GM21526 (cell line): ENCODE data around the gene MYO1D.
"Not testable (repeated sequence)": the region's sequence is repeated elsewhere in the genome, so short reads cannot be mapped to it uniquely, and the experiment has no call there.

Experiments
- ATAC-seq: cut with Tn5 transposase; IDR thresholded peaks from one replicate; pipeline ENCODE4 v1.9.1; 2021; ENCODE audit warnings: moderate library complexity; ENCODE audit not compliant: unreplicated experiment, low FRiP score

The MYO1D gene

DNA sequence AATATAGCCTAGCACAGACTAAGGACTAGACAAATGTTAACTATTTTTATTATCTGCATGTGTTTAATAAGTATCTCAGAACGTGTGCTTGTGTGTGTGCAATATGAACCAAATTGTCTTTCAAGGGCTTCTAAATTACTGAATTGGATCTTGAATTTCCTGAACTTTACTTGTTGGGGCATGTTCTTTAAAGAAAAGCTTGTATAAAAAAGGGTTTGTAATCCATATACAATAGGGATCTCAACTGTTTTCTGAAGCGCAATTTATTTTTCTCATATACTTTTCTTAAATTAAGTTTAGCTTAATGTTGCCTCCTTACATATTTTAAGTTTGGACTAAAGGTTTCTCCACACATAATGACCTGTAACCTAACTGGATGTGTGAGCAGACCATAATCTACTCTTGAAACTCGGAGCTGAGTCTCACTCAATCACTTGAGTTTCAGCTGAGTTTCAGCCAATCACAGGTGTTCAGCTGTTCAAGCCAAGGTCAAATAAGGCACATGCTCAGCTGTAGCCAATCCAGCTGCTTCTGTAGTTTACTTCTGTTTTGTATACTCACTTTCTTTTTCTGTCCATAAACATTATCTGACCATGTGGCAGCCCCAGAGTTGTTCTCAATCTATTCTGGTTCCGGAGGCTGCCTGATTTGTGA is 317.8 kb downstream of the MYO1D start:
- ATAC-seq: peak; percentile 78

DNA sequence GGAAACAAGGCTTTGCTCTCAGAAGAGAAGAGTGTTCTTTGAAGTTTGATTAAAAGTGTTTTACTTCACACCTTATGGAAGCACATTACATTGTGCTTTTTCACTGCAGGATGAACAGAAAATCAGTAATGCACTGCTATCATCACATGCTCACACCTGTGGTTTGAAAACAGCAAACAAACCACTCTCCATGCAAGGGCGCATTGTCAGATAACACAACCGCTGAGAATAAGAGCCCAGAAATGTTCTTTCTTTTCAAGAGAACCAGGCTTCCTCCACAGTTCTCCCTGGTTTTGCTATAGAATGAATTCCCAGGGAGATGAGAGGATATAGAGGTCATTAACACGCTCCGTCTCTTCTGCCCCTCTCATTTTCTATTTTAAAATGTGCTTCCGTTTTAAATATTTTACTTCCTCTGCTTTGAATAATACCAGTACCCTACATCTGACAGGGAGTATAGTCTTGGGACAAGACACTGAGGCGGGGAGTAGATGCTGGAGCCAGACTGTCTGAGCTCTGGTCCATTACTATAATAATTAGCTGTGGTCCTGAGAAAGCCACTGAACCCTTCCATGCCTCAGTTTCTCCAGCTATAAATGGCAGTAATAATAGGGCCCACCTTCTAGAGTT is 318.5 kb downstream of the MYO1D start:
- ATAC-seq: no peak

DNA sequence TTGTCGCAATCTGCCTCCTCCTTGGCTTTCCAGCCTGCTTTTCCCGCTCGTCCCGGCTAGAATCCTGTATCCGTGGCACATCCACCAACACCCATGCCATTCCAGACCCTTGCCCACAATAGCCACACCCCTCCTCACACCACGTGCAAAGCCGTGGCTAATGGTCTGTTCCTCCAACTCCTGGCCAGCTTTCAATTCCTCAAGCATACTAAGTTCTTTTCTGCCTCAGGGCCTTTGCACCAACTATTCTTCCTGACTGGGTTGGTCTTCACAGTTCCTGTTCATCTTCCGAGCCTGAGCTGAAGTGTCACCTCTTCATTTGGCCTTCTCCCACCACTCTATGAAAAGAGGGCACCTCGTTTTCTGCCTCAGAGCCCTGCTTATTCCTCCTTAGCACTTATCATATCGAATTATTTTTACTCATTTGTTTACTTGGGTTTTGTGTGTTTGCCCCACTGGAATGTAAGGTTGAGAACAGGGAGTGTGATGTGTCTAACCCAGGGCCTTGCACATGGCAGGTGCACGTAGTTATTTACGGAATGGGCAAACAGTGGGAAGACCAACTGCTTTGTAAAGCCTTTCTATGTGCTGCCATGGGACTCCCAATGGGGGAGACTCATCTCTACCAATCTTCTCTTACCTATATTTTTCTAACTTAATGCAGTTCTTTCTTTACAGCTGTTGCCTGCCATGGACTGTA is 321.2 kb downstream of the MYO1D start:
- no peak for ATAC-seq

DNA sequence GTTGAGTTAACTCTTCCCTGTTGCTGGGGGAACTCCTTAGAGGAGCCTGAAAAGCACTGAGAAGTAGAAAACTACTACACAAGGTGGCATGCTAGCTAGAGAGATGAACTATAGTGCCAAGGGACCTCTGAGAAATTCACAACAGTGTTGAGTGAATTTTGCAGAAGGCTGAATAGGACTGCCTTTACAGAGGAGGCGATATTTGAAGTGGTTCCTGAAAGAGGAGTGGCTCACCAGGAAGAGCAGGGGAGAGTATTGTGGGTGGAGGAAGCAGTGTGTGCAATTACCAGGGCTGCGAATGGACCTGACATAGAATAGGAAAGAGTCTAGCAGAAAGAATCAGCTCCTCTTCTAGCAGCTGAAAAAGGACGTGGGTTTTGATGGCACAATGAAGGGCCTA is 323.8 kb downstream of the MYO1D start:
- ATAC-seq: no peak

DNA sequence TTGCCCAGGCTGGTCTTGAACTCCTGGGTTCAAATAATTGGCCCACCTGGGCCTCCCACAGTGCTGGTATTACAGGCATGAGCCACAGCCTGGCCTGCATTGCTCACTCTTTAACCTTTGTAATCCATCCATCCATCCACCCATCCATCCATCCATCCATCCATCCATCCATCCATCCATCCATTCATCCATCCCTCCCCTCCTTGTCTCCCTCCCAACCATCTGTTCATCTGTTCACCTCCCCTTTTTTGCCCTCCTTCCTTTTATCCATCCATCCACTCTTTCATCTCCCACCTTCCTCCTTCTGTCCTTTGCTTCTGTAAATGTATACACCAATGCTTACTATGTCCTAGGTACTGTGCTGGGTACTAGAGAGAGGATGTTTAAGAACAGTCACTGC is 324.6 kb downstream of the MYO1D start:
- ATAC-seq: no peak

DNA sequence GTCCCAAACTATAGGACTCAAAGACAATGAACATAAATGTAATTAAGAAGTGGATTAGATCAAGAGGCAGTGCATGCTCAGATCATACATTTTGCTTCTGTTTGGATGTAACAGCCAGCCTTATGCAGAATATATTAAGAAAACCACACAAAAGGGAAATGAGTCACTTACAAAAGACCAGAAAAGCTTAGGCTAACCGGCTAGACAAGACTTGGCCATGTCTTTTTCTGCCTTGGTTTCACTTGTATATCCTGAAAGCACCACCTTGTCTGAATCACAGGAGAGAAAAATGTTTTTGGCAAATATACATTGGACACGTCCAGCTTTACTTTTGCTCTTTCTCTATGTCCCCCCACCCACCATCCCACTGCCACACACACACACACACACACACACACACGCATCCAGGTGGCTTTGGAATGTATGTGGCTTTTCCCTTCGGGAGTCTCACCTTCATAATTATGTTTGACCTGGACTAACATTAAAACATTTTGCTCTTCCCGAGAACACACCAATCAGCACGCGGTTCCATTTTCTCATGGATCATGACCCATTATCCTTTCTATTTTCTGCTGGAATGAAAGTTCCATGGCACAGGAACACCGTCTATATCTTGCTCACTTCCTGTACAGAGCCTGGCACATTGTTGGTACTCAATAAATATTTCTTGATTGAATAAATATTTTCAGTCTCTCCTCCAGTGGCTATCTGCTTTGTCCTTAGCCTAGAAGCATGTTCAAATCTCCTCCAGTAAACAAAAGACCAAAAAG is 325.6 kb downstream of the MYO1D start:
- ATAC-seq: peak; percentile 69

DNA sequence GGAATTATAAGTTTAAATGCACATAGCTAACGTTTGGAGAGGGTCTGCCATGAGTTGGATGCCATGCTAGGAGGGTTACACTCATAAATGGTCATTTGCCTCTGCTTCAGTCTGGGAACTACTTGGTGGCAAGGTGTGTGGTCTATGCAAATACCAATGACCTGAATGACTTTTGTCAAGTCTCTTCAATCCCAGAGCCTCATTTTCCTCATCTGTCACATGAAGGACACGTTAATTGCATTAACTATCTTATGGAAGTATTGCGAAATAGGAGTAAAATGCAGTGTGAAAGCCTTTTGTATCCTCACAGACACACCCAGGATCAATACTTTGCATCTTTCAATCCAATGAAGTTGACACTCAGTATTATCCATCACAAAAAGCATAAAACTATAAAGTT is 327.4 kb downstream of the MYO1D start:
- ATAC-seq: no peak

DNA sequence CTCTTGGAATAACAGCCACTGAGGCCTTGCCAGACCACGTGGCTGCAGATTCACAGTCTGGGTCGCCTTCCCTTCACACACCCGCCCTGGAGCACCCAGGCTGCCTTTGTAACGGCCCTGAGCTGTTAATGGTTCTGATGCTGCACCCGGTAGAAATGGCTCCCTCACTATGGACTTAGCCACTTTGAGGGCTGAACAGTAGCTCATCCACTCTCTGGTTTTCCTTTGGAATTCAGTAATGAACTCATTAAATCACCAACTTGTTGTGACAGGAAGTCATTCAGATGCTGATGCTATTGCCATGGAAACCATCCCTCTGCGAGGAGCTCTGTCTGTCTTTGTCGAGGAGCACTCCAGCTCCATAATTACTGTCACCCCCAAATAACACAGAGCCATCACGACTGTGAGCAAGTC is 330.9 kb downstream of the MYO1D start:
- ATAC-seq: no peak

DNA sequence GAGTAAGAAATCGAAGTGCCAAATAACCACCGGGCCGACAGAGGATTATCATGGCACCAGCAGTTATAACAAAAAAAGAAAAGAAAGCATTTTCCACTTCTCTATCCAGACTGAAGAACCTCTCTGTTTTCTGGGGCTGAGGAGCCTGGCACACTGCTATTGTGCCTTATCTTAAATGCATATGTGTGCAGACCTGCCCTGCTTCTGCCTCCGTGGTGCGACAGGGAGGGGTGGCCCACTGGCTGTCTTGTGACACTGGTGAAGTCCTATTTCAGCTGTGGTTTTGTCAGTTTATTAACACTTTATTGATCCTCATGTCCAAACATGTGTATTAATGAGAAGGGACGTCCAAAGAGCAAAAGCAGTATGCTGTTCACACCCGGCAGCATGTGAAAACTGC is 334.7 kb downstream of the MYO1D start:
- ATAC-seq: no peak

DNA sequence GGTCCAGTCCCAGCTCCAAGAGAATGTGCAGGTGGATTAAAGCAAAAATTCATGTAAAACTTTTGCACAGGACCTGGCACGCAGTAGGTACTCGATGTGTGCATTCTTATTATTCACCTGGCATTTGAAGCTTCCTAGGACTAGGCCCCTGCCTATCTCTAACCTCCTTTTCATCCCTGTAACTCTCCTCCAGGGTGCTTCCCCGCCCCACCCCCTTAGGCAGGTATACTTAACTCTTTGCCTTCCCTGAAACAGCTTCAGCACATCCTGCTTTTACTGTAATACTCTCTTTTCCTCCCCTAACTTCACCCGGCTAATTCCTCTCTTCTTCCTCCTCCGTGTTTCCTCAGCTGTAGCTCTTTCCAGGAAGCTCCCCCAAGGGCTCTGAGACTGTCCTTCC is 335.3 kb downstream of the MYO1D start:
- ATAC-seq: no peak

DNA sequence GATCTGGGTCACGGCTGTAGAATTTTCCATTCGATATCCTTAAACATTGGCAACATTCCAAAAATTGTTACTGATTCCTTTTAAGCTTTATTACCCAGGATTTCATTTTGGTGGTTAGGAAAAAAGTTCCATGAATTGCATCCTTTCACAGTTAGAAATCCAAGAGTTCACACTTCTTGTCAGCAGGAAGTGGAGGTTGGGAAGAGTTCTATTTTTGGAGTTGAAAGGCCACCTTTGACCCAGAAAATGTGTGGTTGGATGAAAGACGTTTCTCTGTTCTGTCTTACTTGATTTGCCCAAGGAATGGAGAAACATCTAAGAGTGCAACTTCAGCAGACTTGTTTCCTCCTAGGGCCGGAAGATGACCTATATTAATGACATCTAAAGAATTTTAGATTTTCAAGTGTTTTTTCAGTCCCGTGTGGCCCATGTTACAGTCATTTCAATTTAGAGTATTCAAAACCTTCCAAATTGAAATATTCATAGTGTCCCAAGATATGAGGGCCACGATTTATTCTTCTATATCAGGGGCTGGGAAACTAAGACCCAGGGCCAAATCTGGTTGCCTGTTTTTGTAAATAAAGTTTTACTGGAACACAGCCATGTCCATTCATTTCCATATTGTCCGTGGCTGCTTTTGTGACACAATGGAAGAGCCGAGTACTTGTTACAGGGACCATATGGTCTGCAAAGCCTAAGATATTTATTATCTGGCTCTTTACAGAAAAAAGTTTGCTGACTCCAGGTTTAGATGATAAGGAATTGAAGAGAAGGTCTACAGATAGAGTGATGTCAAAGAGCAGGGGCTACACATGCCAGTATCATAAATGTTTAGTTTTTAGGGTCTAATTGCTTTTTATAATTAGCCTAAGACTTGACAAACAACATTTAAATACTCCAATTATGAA is 339.9 kb downstream of the MYO1D start:
- ATAC-seq: no peak

DNA sequence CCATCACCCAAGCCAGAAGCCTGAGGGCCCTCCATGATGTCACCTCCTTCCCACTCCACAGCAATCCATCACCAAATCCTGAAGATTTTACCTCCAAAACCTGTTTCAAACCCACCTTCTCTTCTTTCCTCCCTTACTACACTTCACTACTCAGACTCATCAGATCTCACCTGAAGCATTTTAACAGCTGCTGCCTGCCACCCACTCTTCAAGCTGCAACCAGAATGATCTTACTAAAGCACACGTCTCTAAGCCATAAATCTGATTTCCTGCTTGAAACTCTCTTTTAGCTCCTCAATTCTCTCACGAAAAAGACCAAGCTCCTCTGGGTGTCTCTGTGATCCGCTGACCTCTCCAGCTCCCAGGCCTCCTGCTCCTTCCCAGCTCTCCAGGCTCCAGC is 343.6 kb downstream of the MYO1D start:
- ATAC-seq: no peak

DNA sequence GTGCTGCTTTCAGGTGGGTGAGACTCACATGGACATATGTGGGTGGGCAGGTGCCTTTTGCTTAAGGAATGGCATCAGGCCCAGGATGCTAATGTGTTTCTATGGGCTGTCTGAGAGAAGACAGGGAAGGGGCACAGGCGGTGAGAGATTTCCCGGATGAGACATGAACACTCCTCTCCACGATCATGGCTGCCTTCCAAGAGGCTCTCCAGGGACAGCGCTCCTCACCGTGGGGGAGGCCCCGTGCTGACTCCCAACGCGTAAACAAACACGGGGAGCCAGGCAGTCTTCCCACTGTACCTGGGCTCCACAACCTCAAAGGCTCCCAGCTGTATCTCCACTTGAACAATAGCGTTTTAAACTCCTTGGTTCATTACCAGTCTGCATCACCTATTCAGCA is 347.3 kb downstream of the MYO1D start:
- no peak for ATAC-seq

DNA sequence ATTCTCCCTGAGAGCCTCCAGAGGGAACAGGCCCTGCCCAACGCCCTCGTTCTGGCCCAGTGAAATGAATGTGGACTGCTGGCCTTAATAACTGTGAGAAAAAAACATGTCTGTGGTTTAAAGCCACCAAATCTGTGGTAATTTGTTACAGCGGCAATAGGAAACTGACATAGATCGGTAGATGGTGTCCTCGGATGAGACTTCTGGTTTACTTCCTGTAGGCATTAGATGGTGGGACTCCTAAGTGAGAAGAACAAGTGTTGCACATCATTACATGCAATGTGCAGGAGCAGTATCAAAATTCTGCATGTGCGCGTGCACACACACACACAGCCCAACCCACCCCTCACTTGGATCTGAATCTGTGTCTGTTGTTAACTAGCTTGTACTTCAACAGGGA is 348.1 kb downstream of the MYO1D start:
- ATAC-seq: no peak

DNA sequence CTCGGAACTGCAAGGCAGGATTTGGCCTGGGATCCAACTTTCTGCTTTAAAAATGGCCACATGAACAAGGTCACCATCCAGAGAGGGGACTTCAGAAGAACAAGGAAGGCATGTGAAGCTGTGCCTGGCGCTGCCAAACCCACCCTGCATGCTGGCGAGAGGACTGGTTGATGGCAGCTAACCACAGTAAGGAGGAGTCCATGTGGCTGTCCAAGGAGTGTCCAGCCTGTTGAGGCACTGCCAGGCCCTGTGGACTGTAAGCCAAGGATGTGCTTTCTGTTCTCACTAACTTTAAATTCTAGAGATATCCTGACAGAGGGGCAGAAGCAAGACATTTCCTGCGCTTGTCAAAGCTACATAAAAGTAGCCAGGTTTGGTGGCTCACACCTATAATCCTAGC is 349.8 kb downstream of the MYO1D start:
- ATAC-seq: no peak

DNA sequence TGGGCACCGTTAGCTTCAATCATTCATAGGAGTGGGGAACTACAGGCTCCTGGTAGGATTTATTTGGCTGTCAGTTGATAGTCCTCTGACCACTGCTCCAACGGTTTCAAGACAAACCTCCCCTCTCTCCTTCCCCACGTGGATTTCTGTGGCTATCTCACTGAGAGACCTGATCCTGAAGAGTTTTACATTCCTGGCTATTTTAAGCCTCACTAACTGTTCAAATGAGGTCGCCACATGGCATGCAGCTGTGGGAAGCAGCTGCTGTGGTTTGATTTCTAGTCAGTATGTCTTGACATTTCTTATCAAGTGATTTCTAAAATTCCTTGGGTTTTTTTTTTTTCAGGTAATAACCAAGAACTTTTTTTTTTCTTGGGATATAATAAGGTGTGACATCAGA is 351.8 kb downstream of the MYO1D start:
- ATAC-seq: no peak

DNA sequence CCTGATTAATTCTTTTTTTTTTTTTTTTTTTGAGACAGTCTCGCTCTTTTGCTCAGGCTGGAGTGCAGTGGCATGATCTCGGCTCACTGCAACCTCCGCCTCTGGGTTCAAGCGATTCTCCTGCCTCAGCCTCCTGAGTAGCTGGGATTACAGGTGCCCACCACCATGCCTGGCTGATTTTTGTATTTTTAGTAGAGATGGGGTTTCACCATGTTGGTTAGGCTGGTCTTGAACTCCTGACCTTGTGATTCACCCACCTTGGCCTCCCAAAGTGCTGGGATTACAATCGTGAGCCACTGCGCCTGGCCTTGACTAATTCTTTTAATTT is 352.4 kb downstream of the MYO1D start:
- not testable (repeated sequence) for ATAC-seq

DNA sequence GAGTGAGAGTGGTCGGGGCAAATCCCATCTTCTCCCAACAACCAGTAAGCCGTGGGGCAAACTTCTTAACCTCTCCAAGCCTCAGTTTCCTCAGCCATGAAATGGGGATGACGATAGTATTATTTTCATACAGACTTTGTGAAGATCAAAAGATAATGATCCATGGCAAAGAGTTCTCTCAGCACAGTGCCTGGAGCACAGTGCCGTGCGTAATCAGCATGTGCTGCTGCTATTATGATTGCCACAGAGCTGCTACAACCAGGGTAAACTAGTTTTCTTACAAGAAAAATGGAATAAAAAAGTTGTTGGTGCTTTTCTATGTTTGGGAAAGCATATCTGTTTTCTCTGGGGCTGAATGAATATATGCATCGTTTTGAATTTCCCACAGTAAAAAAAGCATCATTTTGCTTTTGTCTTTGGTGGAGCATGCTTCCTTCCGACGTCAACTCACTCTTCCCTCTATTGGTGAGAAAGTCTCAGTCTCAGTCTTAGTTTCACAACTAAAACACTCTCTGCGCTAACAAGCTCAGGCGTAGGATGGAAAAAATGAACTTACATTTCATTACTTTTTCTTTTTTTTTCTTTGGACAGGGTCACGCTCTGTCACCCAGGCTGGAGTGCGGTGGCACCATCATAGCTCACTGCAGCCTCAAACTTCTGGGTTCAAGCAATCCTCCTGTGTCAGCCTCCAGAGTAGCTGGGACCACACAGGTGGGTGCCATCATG is 352.9 kb downstream of the MYO1D start:
- ATAC-seq: peak; percentile 37

DNA sequence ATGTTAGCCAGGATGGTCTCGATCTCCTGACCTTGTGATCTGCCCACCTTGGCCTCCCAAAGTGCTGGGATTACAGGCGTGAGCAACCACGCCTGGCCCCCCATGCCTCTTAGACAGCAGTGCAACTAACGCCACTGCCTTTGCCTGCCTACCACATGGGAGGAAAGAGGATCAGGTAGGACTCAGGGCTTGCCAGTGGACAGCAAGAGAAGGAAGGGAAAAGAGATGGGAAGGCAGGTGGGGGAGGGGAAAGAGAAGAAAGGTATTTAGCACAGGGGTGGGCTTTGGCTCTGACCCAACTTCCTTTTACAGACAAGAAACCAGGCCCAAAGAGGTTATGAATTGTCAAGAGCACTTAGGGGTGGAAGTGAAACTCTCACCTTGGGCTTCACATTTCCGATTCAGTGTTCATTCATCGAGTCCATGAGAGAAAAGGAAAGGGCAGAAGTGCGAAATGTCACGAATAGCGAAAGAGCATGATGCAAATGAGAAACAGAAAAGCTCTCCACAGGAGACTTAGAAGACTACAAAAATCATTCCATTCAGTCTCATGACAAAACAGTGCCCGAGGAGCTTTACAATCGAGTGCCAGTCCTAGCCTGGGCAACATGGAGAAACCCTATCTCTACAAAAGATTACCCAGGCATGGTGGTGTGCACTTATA is 353.8 kb downstream of the MYO1D start:
- ATAC-seq: peak; percentile 60
